Karpas-422 (cell line): ENCODE results near the gene NSDHL. TPM values are rescaled to one million over a fixed set of nuclear protein-coding genes. Genes with fewer than 3 reads are reported as not detected.

Experiments
- DNase-seq: peaks from one replicate; pipeline ENCODE4 v3.0.0-alpha.2; 2015
- H2AFZ ChIP-seq: fragments of 200-600 bp; sonication (generic); 2 replicates; pipeline ENCODE4 v1.6.1; 2014; ENCODE audit warnings: antibody characterized with exemption, low read length, mixed read lengths
- H3K27ac ChIP-seq: fragments of 200-600 bp; sonication (generic); 2 replicates; pipeline ENCODE4 v1.5.1; 2014; ENCODE audit warnings: mild to moderate bottlenecking, low read length, moderate library complexity
- H3K27me3 ChIP-seq: fragments of 200-600 bp; sonication (generic); 2 replicates; pipeline ENCODE4 v1.6.1; 2014; ENCODE audit warnings: low read length, mixed read lengths
- H3K36me3 ChIP-seq: fragments of 200-600 bp; sonication (generic); 2 replicates; pipeline ENCODE4 v1.6.1; 2014; ENCODE audit warnings: low read length, mixed read lengths; ENCODE audit not compliant: insufficient read depth
- H3K4me1 ChIP-seq: fragments of 200-600 bp; sonication (generic); 2 replicates; pipeline ENCODE4 v1.6.1; 2014; ENCODE audit warnings: mild to moderate bottlenecking, low read length, mixed read lengths
- H3K4me2 ChIP-seq: fragments of 200-600 bp; sonication (generic); 2 replicates; pipeline ENCODE4 v1.6.1; 2014; ENCODE audit warnings: low read length, low read depth, mild to moderate bottlenecking; ENCODE audit not compliant: poor library complexity, severe bottlenecking
- H3K4me3 ChIP-seq: fragments of 200-600 bp; sonication (generic); 2 replicates; pipeline ENCODE4 v1.5.1; 2014; ENCODE audit warnings: mild to moderate bottlenecking, antibody characterized with exemption, low read length, mixed read lengths
- H3K79me2 ChIP-seq: fragments of 200-600 bp; sonication (generic); 2 replicates; pipeline ENCODE4 v1.6.1; 2014; ENCODE audit warnings: mild to moderate bottlenecking, low read length, mixed read lengths
- H3K9ac ChIP-seq: fragments of 200-600 bp; sonication (generic); 2 replicates; pipeline ENCODE4 v1.6.0; 2014; ENCODE audit warnings: low read length
- H3K9me2 ChIP-seq: fragments of 200-600 bp; sonication (generic), shearing (Covaris generic); replicated peaks from 2 replicates; pipeline ENCODE4 v1.6.0; 2014; ENCODE audit warnings: mild to moderate bottlenecking, low read length, moderate library complexity; ENCODE audit not compliant: insufficient read depth
- H3K9me3 ChIP-seq: fragments of 300-700, 200-600 bp; sonication (generic); 2 replicates; pipeline ENCODE4 v1.6.1; 2014; ENCODE audit warnings: low read length, mixed read lengths
- H4K20me1 ChIP-seq: fragments of 200-600 bp; sonication (generic); 2 replicates; pipeline ENCODE4 v1.6.1; 2014; ENCODE audit warnings: mild to moderate bottlenecking, antibody characterized with exemption, low read length, low read depth; ENCODE audit not compliant: insufficient read depth
- total RNA-seq: library from RNA; depleted of rRNA; stranded (reverse); fragments of >200 nt; shearing (Covaris generic); gene quantifications from 2 replicates; pipeline ENCODE4 v1.2.3, GENCODE V29; 2014; ENCODE audit warnings: low replicate concordance

NSDHL gene
- total RNA-seq, 1 experiment from 2014 or later, result 23.6 TPM

- no peak for DNase-seq
- no peaks in the 10 kb centered on the region for H3K9me2 ChIP-seq
- H2AFZ ChIP-seq, result no peak overlapping the region
- H3K27me3 ChIP-seq, result no peaks in the 10 kb centered on the region
- H3K4me1 ChIP-seq, result no peaks in the 10 kb centered on the region
- no peaks in the 10 kb centered on the region for H3K36me3 ChIP-seq
- H3K4me3 ChIP-seq, result no peak overlapping the region
- H3K79me2 ChIP-seq, result no peaks in the 10 kb centered on the region
- H4K20me1 ChIP-seq, result no peaks in the 10 kb centered on the region
- H3K4me2 ChIP-seq, result no peak overlapping the region
- no peak overlapping the region for H3K27ac ChIP-seq
- H3K9me3 ChIP-seq, result no peaks in the 10 kb centered on the region
- no peak overlapping the region for H3K9ac ChIP-seq
Measured at GRCh38 chrX:152872522-152872921, 41.7 kb downstream of the NSDHL start.

GRCh38 chrX:152873361-152873760 lies 42.5 kb downstream of the NSDHL start:
- H4K20me1 ChIP-seq, result no peaks in the 10 kb centered on the region
- H3K9ac ChIP-seq, result no peak overlapping the region
- no peak overlapping the region for H3K4me3 ChIP-seq
- no peaks in the 10 kb centered on the region for H3K79me2 ChIP-seq
- H3K9me2 ChIP-seq, result no peaks in the 10 kb centered on the region
- no peak overlapping the region for H3K4me2 ChIP-seq
- no peaks in the 10 kb centered on the region for H3K27me3 ChIP-seq
- no peaks in the 10 kb centered on the region for H3K4me1 ChIP-seq
- H2AFZ ChIP-seq, result no peak overlapping the region
- no peak overlapping the region for H3K27ac ChIP-seq
- H3K36me3 ChIP-seq, result no peaks in the 10 kb centered on the region
- DNase-seq, result no peak
- H3K9me3 ChIP-seq, result no peaks in the 10 kb centered on the region

GRCh38 chrX:152876931-152877840 lies 46.3 kb downstream of the NSDHL start:
- Histone ChIP-seq H3K36me3 (no peaks in the 10 kb centered on the region), H3K9ac (no peak overlapping the region), H3K27ac (no peak overlapping the region), H4K20me1 (no peaks in the 10 kb centered on the region), H3K27me3 (no peaks in the 10 kb centered on the region), H3K9me3 (no peaks in the 10 kb centered on the region), H3K79me2 (no peaks in the 10 kb centered on the region), H3K4me1 (no peaks in the 10 kb centered on the region), H3K9me2 (no peaks in the 10 kb centered on the region), H3K4me2 (no peak overlapping the region), H2AFZ (no peak overlapping the region), H3K4me3 (no peak overlapping the region)
- no peak for DNase-seq

GRCh38 chrX:152878976-152879755 lies 48.3 kb downstream of the NSDHL start:
- H3K4me2 ChIP-seq, result no peak overlapping the region
- no peaks in the 10 kb centered on the region for H3K9me3 ChIP-seq
- H2AFZ ChIP-seq, result no peak overlapping the region
- no peaks in the 10 kb centered on the region for H3K27me3 ChIP-seq
- H3K9me2 ChIP-seq, result no peaks in the 10 kb centered on the region
- H3K4me3 ChIP-seq, result no peak overlapping the region
- no peaks in the 10 kb centered on the region for H3K4me1 ChIP-seq
- no peak for DNase-seq
- H3K79me2 ChIP-seq, result no peaks in the 10 kb centered on the region
- H4K20me1 ChIP-seq, result no peaks in the 10 kb centered on the region
- no peak overlapping the region for H3K27ac ChIP-seq
- H3K9ac ChIP-seq, result no peak overlapping the region
- no peaks in the 10 kb centered on the region for H3K36me3 ChIP-seq

DNA sequence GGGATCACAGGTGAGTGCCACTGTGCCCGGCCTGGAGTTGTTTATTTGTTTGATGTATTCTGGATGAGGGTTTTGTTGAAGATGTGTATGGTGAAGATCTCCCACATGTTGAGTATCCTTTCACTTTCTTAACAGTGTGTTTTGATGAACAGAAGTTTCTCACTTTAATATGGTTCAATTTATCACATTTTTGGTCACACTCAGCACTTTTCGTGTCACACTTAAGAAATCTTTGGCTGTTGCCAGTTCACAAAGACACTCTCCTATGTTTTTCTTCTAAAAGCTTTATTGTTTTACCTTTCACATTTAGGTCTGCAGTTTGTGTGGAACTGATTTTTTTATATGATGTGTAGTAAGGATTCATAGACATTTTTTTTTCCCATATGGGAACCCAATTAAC lies 50.4 kb downstream of the NSDHL start:
- H3K4me3 ChIP-seq, result no peak overlapping the region
- no peaks in the 10 kb centered on the region for H3K36me3 ChIP-seq
- H3K9me3 ChIP-seq, result no peaks in the 10 kb centered on the region

DNA sequence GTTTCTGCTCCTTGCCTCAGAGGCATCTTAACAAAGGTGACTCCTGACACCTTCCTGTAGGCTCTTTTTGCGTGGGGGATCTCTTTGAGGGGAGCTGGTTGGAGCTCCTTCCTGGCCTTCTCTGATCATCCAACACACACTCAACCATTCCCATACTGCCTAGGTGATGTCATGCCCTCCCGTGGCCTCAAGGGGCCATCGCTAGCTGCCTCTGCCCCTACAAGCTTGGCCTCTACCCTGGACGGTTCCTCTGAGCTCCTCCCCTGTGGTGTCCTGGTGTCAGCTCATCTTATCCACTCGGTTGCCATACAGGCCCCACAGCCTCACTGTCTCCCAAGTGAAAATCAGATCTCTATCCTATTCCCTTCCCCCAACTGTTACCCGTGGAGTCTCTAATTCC lies 53.3 kb downstream of the NSDHL start:
- no peak overlapping the region for H3K4me2 ChIP-seq
- no peak overlapping the region for H3K27ac ChIP-seq
- no peaks in the 10 kb centered on the region for H3K36me3 ChIP-seq
- no peaks in the 10 kb centered on the region for H3K9me3 ChIP-seq
- H3K9me2 ChIP-seq, result no peaks in the 10 kb centered on the region
- H3K9ac ChIP-seq, result no peak overlapping the region
- no peaks in the 10 kb centered on the region for H3K27me3 ChIP-seq
- no peak overlapping the region for H3K4me3 ChIP-seq
- no peaks in the 10 kb centered on the region for H3K4me1 ChIP-seq
- DNase-seq, result no peak
- H3K79me2 ChIP-seq, result no peaks in the 10 kb centered on the region
- no peaks in the 10 kb centered on the region for H4K20me1 ChIP-seq
- H2AFZ ChIP-seq, result no peak overlapping the region

More for the DNA sequence above, 50.4 kb downstream of the NSDHL start:
- no peak overlapping the region for H2AFZ ChIP-seq
- H3K4me2 ChIP-seq, result no peak overlapping the region
- DNase-seq, result no peak
- H3K4me1 ChIP-seq, result no peaks in the 10 kb centered on the region
- no peaks in the 10 kb centered on the region for H3K9me2 ChIP-seq
- H3K27me3 ChIP-seq, result no peaks in the 10 kb centered on the region
- H3K9ac ChIP-seq, result no peak overlapping the region
- H4K20me1 ChIP-seq, result no peaks in the 10 kb centered on the region
- no peaks in the 10 kb centered on the region for H3K79me2 ChIP-seq
- H3K27ac ChIP-seq, result no peak overlapping the region

- Histone ChIP-seq H3K27ac (no peak overlapping the region), H3K4me2 (no peak overlapping the region), H3K36me3 (no peaks in the 10 kb centered on the region), H3K27me3 (no peaks in the 10 kb centered on the region), H3K9me2 (no peaks in the 10 kb centered on the region), H3K79me2 (no peaks in the 10 kb centered on the region), H3K4me1 (no peaks in the 10 kb centered on the region), H4K20me1 (no peaks in the 10 kb centered on the region), H3K9me3 (no peaks in the 10 kb centered on the region), H2AFZ (no peak overlapping the region), H3K4me3 (no peak overlapping the region), H3K9ac (no peak overlapping the region)
- no peak for DNase-seq
Measured at GRCh38 chrX:152886716-152887115, 55.9 kb downstream of the NSDHL start.

DNA sequence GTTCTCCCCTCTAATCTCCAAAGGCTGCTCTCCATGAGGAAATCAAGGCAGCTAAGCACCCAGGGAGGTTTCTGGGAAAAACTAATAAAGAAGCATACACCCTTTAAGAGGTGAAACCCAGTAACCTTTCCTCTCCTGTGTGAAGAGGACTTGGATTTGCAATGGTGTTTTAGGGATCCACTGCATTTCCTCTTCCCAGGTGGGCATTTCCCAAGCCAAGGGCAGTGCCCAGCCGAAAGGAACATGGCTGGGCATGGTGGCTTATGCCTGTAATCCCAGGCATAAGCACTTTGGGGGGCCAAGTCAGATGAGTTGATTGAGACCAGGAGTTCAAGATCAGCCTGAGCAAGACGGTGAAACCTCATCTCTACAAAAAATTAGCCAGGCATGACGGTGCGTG lies 61.6 kb downstream of the NSDHL start:
- no peak for DNase-seq
- Histone ChIP-seq H3K9me2 (no peaks in the 10 kb centered on the region), H3K4me1 (no peaks in the 10 kb centered on the region), H3K27ac (no peak overlapping the region), H3K79me2 (no peaks in the 10 kb centered on the region), H3K9ac (no peak overlapping the region), H3K36me3 (no peaks in the 10 kb centered on the region), H3K27me3 (no peaks in the 10 kb centered on the region), H2AFZ (no peak overlapping the region), H3K9me3 (no peaks in the 10 kb centered on the region), H4K20me1 (no peaks in the 10 kb centered on the region), H3K4me2 (no peak overlapping the region), H3K4me3 (no peak overlapping the region)
